Ishikawa (cell line): Measurements from ENCODE around the gene IL17RA.

Experiments used
- CEBPB ChIP-seq: IDR thresholded peaks from 2 replicates; pipeline ENCODE4 v1.6.1; 2012
- CREB1 ChIP-seq: IDR thresholded peaks from 2 replicates; pipeline ENCODE4 v1.6.1; 2012; ENCODE audit warnings: low read depth
- EGR1 ChIP-seq: IDR thresholded peaks from 2 replicates; pipeline ENCODE4 v1.6.1; 2012
- EP300 ChIP-seq: IDR thresholded peaks from 2 replicates; pipeline ENCODE4 v1.6.1; 2012; ENCODE audit warnings: borderline replicate concordance
- FOXM1 ChIP-seq: IDR thresholded peaks from 2 replicates; pipeline ENCODE4 v1.6.1; 2012; ENCODE audit warnings: low read depth, borderline replicate concordance
- NFIC ChIP-seq: IDR thresholded peaks from 2 replicates; pipeline ENCODE4 v1.6.1; 2012
- RAD21 ChIP-seq: IDR thresholded peaks from 2 replicates; pipeline ENCODE4 v1.6.1; 2012; ENCODE audit warnings: low read depth
- TAF1 ChIP-seq: IDR thresholded peaks from 2 replicates; pipeline ENCODE4 v1.6.1; 2012; ENCODE audit warnings: low read depth, mild to moderate bottlenecking
- TCF12 ChIP-seq: IDR thresholded peaks from 2 replicates; pipeline ENCODE4 v1.6.1; 2012; ENCODE audit warnings: low read depth
- TEAD4 ChIP-seq: IDR thresholded peaks from 2 replicates; pipeline ENCODE4 v1.6.1; 2012
- YY1 ChIP-seq: IDR thresholded peaks from 2 replicates; pipeline ENCODE4 v1.6.1; 2012; ENCODE audit warnings: low read depth
- ZBTB7A ChIP-seq: IDR thresholded peaks from 2 replicates; pipeline ENCODE4 v1.6.1; 2012; ENCODE audit warnings: low read depth
- TF ChIP-seq, protein P1 (sequence below): IDR thresholded peaks from 2 replicates; pipeline ENCODE4 v1.6.1; 2012; ENCODE audit warnings: low read depth, mild to moderate bottlenecking
- TF ChIP-seq, protein P2 (sequence below): IDR thresholded peaks from 2 replicates; pipeline ENCODE4 v1.6.1; 2012

DNA sequence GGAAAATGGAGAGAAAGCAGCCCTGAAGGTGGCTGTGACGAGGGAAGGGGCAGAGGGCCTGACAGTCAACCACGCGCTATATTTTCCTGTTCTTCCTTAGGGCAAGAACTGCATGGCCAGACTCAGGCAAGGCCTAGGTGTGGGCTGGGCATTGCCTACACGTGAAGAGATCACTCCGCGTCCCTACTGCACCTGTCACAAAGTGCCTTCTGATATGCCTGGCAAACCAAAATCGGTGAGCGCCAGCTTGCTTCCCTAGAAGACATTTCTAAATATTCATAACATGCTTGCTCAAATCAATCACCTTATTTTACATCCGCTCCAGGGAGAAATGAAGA is 30.1 kb downstream of the IL17RA start:
- TF ChIP-seq TAF1, result no peak
- TF ChIP-seq, protein P1, sequence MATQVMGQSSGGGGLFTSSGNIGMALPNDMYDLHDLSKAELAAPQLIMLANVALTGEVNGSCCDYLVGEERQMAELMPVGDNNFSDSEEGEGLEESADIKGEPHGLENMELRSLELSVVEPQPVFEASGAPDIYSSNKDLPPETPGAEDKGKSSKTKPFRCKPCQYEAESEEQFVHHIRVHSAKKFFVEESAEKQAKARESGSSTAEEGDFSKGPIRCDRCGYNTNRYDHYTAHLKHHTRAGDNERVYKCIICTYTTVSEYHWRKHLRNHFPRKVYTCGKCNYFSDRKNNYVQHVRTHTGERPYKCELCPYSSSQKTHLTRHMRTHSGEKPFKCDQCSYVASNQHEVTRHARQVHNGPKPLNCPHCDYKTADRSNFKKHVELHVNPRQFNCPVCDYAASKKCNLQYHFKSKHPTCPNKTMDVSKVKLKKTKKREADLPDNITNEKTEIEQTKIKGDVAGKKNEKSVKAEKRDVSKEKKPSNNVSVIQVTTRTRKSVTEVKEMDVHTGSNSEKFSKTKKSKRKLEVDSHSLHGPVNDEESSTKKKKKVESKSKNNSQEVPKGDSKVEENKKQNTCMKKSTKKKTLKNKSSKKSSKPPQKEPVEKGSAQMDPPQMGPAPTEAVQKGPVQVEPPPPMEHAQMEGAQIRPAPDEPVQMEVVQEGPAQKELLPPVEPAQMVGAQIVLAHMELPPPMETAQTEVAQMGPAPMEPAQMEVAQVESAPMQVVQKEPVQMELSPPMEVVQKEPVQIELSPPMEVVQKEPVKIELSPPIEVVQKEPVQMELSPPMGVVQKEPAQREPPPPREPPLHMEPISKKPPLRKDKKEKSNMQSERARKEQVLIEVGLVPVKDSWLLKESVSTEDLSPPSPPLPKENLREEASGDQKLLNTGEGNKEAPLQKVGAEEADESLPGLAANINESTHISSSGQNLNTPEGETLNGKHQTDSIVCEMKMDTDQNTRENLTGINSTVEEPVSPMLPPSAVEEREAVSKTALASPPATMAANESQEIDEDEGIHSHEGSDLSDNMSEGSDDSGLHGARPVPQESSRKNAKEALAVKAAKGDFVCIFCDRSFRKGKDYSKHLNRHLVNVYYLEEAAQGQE, result no peak
- no peak for TF ChIP-seq YY1
- no peak for TF ChIP-seq EP300
- TF ChIP-seq TCF12, result no peak
- TF ChIP-seq TEAD4, result no peak
- TF ChIP-seq CEBPB, result no peak
- TF ChIP-seq EGR1, result no peak
- no peak for TF ChIP-seq FOXM1
- TF ChIP-seq CREB1, result no peak
- TF ChIP-seq, protein P2, sequence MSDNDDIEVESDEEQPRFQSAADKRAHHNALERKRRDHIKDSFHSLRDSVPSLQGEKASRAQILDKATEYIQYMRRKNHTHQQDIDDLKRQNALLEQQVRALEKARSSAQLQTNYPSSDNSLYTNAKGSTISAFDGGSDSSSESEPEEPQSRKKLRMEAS, result no peak
- no peak for TF ChIP-seq ZBTB7A
- TF ChIP-seq NFIC, result no peak
- TF ChIP-seq RAD21, result no peak
